ENCODE measurements around the gene STAC2. TPM values are rescaled to one million over a fixed set of nuclear protein-coding genes. Genes with fewer than 3 reads are reported as not detected.

Gene STAC2
- total and polyA plus RNA-seq, 2 of the 13 experiments (the other 11 are each of a cell fraction or from before 2014, with no cell fraction given): not detected

GRCh38 chr17:39200070-39200879 is 25.5 kb downstream of the STAC2 start, which contains the start of gene RPL19 (continued):
- TF ChIP-seq DMTF1 (CRISPR knock-in tag; IDR thresholded peaks at IDR 0.05) (peak; percentile 84; the same call in 1 of the 2 replicates), GTF2F1 (IDR thresholded peaks at IDR 0.05; ENCODE audit: low read length) (peak; percentile 92), AKAP8 (CRISPR knock-in tag; IDR thresholded peaks at IDR 0.05) (no peak; the same call in 1 of the 2 replicates), ZNF782 (CRISPR knock-in tag; IDR thresholded peaks at IDR 0.05; ENCODE audit: borderline replicate concordance) (peak; percentile 79), SNAPC2 (CRISPR knock-in tag; IDR thresholded peaks at IDR 0.05) (peak; percentile 15; the same call in 1 of the 2 replicates), ASH2L (IDR thresholded peaks at IDR 0.05; ENCODE audit: insufficient read length, low read depth, low read length) (peak; percentile 98), ZMYM4 (CRISPR knock-in tag; IDR thresholded peaks at IDR 0.05) (peak; percentile 79), FOXK1 (CRISPR knock-in tag; IDR thresholded peaks at IDR 0.05; ENCODE audit: borderline replicate concordance, low read depth) (peak; percentile 57; the same call in 1 of the 2 replicates), NKX3-1 (CRISPR knock-in tag; IDR thresholded peaks at IDR 0.05) (peak; percentile 73; the same call in 1 of the 2 replicates), HINFP (CRISPR knock-in tag; IDR thresholded peaks at IDR 0.05; ENCODE audit: low read depth) (peak; percentile 83), SALL2 (CRISPR knock-in tag; IDR thresholded peaks at IDR 0.05) (peak; percentile 88), ZNF367 (CRISPR knock-in tag; IDR thresholded peaks at IDR 0.05; ENCODE audit: borderline replicate concordance) (no peak), CCDC6 (CRISPR knock-in tag; IDR thresholded peaks at IDR 0.05) (peak; percentile 91), ZNF773 (CRISPR knock-in tag; IDR thresholded peaks at IDR 0.05; ENCODE audit: borderline replicate concordance) (0 out of 2 replicates have a peak, but pooled peaks have one; percentile 24), ZNF670 (CRISPR knock-in tag; IDR thresholded peaks at IDR 0.05; ENCODE audit: borderline replicate concordance) (peak; percentile 60; the same call in 1 of the 2 replicates), ZNF720 (CRISPR knock-in tag; IDR thresholded peaks at IDR 0.05) (no peak), ATF7 (IDR thresholded peaks at IDR 0.05) (peak; percentile 92), ATF7 (CRISPR knock-in tag; IDR thresholded peaks at IDR 0.05) (peak; percentile 24; the same call in 1 of the 2 replicates), ZNF34 (CRISPR knock-in tag; IDR thresholded peaks at IDR 0.05; ENCODE audit: borderline replicate concordance) (no peak), SMYD3 (CRISPR knock-in tag; IDR thresholded peaks at IDR 0.05) (peak; percentile 30), ZNF792 (CRISPR knock-in tag; IDR thresholded peaks at IDR 0.05) (0 out of 2 replicates have a peak, but pooled peaks have one; percentile 37)
- TF ChIP-seq, protein P1, sequence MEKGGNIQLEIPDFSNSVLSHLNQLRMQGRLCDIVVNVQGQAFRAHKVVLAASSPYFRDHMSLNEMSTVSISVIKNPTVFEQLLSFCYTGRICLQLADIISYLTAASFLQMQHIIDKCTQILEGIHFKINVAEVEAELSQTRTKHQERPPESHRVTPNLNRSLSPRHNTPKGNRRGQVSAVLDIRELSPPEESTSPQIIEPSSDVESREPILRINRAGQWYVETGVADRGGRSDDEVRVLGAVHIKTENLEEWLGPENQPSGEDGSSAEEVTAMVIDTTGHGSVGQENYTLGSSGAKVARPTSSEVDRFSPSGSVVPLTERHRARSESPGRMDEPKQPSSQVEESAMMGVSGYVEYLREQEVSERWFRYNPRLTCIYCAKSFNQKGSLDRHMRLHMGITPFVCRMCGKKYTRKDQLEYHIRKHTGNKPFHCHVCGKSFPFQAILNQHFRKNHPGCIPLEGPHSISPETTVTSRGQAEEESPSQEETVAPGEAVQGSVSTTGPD (CRISPR knock-in tag; IDR thresholded peaks at IDR 0.05): peak; percentile 64; the same call in 1 of the 2 replicates
- TF ChIP-seq, protein P2, sequence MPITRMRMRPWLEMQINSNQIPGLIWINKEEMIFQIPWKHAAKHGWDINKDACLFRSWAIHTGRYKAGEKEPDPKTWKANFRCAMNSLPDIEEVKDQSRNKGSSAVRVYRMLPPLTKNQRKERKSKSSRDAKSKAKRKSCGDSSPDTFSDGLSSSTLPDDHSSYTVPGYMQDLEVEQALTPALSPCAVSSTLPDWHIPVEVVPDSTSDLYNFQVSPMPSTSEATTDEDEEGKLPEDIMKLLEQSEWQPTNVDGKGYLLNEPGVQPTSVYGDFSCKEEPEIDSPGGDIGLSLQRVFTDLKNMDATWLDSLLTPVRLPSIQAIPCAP (CRISPR knock-in tag; IDR thresholded peaks at IDR 0.05; ENCODE audit: low read depth): 0 out of 2 replicates have a peak, but pooled peaks have one; percentile 67
